ENCODE results near the gene PAMR1. TPM values are rescaled to one million over a fixed set of nuclear protein-coding genes. Genes with fewer than 3 reads are reported as not detected.

The PAMR1 gene
- total RNA-seq, 1 donor = 49.9 TPM

GRCh38 chr11:35466058-35466457, 59.4 kb downstream of the PAMR1 start:
- Histone ChIP-seq H4K20me1 (ENCODE audit: insufficient read depth, low read length) (no peaks in the 10 kb centered on the region), H3K27ac (ENCODE audit: low read depth, low read length) (no peak overlapping the region), H3K36me3 (ENCODE audit: insufficient read depth, low read length) (peaks cover 4% of the 10 kb centered on the region), H2AFZ (ENCODE audit: low read length) (no peak overlapping the region), H3K79me2 (ENCODE audit: insufficient read depth, low read length) (no peaks in the 10 kb centered on the region), H3K27me3 (ENCODE audit: insufficient read depth, low read length) (no peaks in the 10 kb centered on the region), H3K9me3 (ENCODE audit: low read depth, low read length) (no peaks in the 10 kb centered on the region), H3K4me1 (ENCODE audit: insufficient read depth, low read length) (peaks cover 5% of the 10 kb centered on the region), H3K4me2 (ENCODE audit: insufficient read depth, low read length) (no peak overlapping the region), H3K4me3 (ENCODE audit: insufficient read depth, low read length) (no peak overlapping the region)
- TF ChIP-seq CTCF (IDR thresholded peaks at IDR 0.05; ENCODE audit: extremely low read depth, low read depth, low read length) = no peak
- no peak for DNase-seq (ENCODE audit: insufficient read length, low spot score, missing footprints)

- TF ChIP-seq CTCF (IDR thresholded peaks at IDR 0.05; ENCODE audit: extremely low read depth, low read depth, low read length) = peak; percentile 61
- H3K9me3 ChIP-seq (ENCODE audit: low read depth, low read length) = no peaks in the 10 kb centered on the region
- H3K4me2 ChIP-seq (ENCODE audit: insufficient read depth, low read length) = no peak overlapping the region
- no peak overlapping the region for H2AFZ ChIP-seq (ENCODE audit: low read length)
- no peak overlapping the region for H3K27ac ChIP-seq (ENCODE audit: low read depth, low read length)
- no peaks in the 10 kb centered on the region for H3K27me3 ChIP-seq (ENCODE audit: insufficient read depth, low read length)
- H3K79me2 ChIP-seq (ENCODE audit: insufficient read depth, low read length) = no peaks in the 10 kb centered on the region
- H3K36me3 ChIP-seq (ENCODE audit: insufficient read depth, low read length) = no peaks in the 10 kb centered on the region
- no peak for DNase-seq (ENCODE audit: insufficient read length, low spot score, missing footprints)
- peaks cover 5% of the 10 kb centered on the region for H3K4me1 ChIP-seq (ENCODE audit: insufficient read depth, low read length)
- H4K20me1 ChIP-seq (ENCODE audit: insufficient read depth, low read length) = no peaks in the 10 kb centered on the region
- H3K4me3 ChIP-seq (ENCODE audit: insufficient read depth, low read length) = no peak overlapping the region
Observed at GRCh38 chr11:35464308-35464707, 61.1 kb downstream of the PAMR1 start.

- Histone ChIP-seq H3K27ac (ENCODE audit: low read depth, low read length) (no peak overlapping the region), H3K36me3 (ENCODE audit: insufficient read depth, low read length) (no peaks in the 10 kb centered on the region), H3K9me3 (ENCODE audit: low read depth, low read length) (no peaks in the 10 kb centered on the region), H3K4me2 (ENCODE audit: insufficient read depth, low read length) (no peak overlapping the region), H4K20me1 (ENCODE audit: insufficient read depth, low read length) (no peaks in the 10 kb centered on the region), H2AFZ (ENCODE audit: low read length) (no peak overlapping the region), H3K79me2 (ENCODE audit: insufficient read depth, low read length) (no peaks in the 10 kb centered on the region), H3K4me1 (ENCODE audit: insufficient read depth, low read length) (peaks cover 5% of the 10 kb centered on the region), H3K27me3 (ENCODE audit: insufficient read depth, low read length) (no peaks in the 10 kb centered on the region), H3K4me3 (ENCODE audit: insufficient read depth, low read length) (no peak overlapping the region)
- DNase-seq (ENCODE audit: insufficient read length, low spot score, missing footprints) = no peak
- no peak for TF ChIP-seq CTCF (IDR thresholded peaks at IDR 0.05; ENCODE audit: extremely low read depth, low read depth, low read length)
Observed at GRCh38 chr11:35463331-35463751, 62.1 kb downstream of the PAMR1 start.

- Histone ChIP-seq H3K36me3 (ENCODE audit: insufficient read depth, low read length) (no peaks in the 10 kb centered on the region), H4K20me1 (ENCODE audit: insufficient read depth, low read length) (no peaks in the 10 kb centered on the region), H3K4me1 (ENCODE audit: insufficient read depth, low read length) (peaks cover 5% of the 10 kb centered on the region), H3K79me2 (ENCODE audit: insufficient read depth, low read length) (no peaks in the 10 kb centered on the region), H2AFZ (ENCODE audit: low read length) (no peak overlapping the region), H3K27me3 (ENCODE audit: insufficient read depth, low read length) (no peaks in the 10 kb centered on the region), H3K4me3 (ENCODE audit: insufficient read depth, low read length) (no peak overlapping the region), H3K4me2 (ENCODE audit: insufficient read depth, low read length) (no peak overlapping the region), H3K27ac (ENCODE audit: low read depth, low read length) (no peak overlapping the region), H3K9me3 (ENCODE audit: low read depth, low read length) (no peaks in the 10 kb centered on the region)
- DNase-seq (ENCODE audit: insufficient read length, low spot score, missing footprints) = no peak
- TF ChIP-seq CTCF (IDR thresholded peaks at IDR 0.05; ENCODE audit: extremely low read depth, low read depth, low read length) = no peak
Observed at GRCh38 chr11:35461917-35462538, 63.4 kb downstream of the PAMR1 start.
